HL-60 (cell line): Measurements from ENCODE around the gene STX18.

Source experiments
- CTCF ChIP-seq: IDR thresholded peaks from one replicate; pipeline ENCODE4 v1.5.1; 2011; ENCODE audit warnings: low read length, control low read depth, inconsistent platforms; ENCODE audit not compliant: insufficient read depth
- REST ChIP-seq: IDR thresholded peaks from 2 replicates; pipeline ENCODE4 v1.6.1; 2012; ENCODE audit warnings: low read depth; ENCODE audit not compliant: insufficient replicate concordance

GRCh38 chr4:4502694-4503311 is 39.0 kb downstream of the STX18 start:
- TF ChIP-seq CTCF (no peak), REST (no peak)
